HG03045 (cell line): Measurements from ENCODE around the gene PIGZ.

Source experiments
- ATAC-seq: cut with Tn5 transposase; IDR thresholded peaks from one replicate; pipeline ENCODE4 v1.9.1; 2021; ENCODE audit warnings: mild to moderate bottlenecking, moderate library complexity; ENCODE audit not compliant: unreplicated experiment

PIGZ gene, protein sequence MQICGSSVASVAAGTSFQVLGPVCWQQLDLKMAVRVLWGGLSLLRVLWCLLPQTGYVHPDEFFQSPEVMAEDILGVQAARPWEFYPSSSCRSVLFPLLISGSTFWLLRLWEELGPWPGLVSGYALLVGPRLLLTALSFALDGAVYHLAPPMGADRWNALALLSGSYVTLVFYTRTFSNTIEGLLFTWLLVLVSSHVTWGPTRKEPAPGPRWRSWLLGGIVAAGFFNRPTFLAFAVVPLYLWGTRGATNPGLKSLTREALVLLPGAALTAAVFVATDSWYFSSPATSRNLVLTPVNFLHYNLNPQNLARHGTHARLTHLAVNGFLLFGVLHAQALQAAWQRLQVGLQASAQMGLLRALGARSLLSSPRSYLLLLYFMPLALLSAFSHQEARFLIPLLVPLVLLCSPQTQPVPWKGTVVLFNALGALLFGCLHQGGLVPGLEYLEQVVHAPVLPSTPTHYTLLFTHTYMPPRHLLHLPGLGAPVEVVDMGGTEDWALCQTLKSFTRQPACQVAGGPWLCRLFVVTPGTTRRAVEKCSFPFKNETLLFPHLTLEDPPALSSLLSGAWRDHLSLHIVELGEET

DNA sequence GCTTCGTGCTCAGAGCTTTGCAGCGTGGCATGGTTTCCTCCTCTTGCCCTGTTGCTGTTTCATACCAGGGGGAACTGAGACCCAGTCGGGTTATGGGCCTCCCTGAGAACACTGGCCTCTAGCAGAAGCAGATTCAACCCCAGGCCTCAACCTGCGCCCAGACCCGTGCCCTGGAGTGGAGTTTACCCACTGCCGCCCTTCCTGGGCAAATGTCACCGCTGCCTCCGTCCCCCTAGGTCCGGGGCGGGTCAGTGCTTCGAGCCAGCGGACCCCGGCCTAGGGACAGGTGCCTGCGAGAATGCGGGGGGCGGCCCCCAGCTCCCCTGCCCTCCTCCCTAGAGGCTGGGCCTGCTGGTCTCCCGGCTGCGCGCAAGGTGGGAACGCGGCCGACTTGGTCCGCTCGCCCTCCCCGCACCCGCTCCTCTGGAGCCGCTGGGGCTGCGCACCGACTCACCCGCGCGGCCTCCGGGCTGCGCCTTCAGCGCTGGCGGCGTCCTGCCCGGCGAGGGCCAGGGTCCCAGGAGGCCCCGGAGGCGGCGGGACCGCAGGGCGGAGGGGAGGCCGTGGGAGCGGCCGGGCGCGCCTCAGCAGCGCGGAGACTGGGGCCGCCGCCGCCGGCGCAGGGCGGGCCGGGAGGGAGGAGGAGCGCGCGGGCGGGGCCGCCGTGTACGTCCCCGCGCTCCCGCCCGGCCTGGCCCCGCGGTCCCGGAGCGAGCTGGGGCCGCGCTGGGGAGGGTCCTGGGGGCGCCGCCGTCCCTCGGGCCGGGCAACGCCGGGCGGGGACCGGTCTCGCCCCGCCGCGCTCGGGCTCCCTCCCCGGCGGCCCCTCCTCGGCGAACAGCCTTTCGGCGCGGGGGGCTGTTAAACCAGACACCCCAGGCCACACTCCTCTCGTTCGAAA lies at the start of gene PIGZ:
Gene PIGZ, minus strand, starts transcription at position 601 of the 901 bp plus-strand sequence. CDS start 16,802 bp downstream, outside the sequence.
- peak; percentile 69 for ATAC-seq

DNA sequence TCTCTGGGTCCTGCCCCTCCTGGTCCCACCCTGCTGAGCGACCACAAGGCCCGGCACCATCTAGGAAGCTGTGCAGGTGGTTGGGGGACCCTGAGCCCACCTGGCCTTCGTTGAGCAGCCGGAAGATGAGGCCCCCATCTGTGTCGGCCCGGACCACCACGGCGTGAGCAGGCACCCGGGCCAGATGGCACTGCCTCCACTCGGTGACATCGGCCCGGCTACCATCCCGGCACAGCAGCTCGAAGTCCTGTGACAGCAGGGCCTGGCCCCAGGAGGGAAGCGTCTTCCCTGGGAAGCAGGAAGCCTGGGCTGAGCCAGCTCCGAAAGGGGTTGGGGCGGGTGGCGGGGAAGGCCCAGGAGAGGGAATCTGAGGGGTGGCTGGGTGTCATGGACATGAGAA lies 48.4 kb upstream of the PIGZ start:
- ATAC-seq: no peak

DNA sequence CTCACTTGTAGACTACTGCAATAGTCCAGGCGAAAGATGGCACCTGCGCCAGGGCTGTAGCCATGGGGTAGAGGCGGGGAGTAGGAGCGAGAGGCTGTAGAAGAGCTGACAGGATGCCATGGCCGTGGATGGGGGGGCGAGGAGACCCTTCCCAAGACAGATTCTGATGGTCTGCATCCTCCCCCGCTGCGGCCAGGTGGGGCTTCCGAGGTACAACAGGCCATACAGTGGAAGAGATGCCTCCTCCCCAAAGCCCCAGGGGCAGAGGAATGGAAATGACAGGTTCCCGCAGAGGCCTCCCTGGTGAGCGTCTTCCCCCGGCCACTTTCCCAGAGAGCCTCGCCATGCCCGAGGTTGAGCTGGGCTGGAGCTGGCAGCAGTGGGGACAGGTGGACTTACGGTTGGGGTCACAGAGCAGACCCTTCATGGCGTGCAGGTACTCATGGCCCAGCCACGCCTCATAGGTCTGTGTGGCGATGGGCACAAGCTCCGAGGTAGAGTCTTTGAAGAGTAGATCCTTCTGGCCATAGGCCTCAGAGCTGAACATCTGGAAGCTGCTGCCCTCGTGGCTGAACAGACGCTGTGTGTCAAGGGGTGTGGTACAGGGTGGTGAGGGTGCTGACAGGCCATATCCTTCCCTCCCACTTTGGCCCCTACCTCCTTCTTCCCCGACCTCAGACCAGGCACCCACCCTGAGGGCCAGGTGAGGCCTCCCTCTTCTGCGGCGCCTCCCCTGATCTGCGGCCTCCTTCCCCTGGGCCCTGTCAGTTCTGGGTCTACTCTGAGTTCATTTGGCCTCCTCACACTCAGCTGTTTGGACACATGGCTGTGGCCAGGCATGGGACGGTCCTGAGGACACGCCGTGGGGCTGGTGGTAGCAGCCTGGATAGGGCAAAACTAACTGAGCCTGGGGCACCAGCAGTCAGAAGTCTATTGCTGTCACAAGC lies 47.4 kb upstream of the PIGZ start:
- no peak for ATAC-seq

DNA sequence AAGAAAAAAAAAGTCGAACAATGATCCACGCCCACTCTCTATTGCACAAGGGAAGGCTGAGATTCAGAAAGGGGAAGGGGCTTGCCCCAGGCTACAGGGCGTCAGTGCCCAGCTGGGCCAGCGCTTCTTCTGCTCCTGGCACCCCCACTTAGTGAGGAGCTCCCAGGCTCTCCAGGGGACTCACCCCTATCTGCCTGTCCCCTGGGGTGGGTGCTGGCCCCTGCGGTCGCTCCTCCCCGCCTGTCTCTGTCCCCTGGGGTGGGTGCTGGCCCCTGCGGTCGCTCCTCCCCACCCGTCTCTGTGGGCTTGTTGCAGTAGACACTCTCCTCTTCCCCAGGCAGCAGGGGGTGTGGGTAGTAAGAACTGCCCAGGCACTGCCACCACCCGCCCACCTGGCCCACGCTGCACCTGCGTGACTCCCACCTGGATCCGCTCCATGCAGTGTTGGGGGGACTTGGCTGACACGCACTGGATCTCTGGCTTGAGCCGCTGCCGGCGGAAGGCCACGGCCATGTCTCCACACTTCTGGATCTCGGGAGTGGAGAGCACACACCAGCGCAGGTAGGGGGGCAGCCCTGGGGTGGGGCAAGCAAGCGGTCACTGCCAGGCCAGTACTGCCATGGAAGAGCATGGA lies 46.4 kb upstream of the PIGZ start:
- no peak for ATAC-seq

DNA sequence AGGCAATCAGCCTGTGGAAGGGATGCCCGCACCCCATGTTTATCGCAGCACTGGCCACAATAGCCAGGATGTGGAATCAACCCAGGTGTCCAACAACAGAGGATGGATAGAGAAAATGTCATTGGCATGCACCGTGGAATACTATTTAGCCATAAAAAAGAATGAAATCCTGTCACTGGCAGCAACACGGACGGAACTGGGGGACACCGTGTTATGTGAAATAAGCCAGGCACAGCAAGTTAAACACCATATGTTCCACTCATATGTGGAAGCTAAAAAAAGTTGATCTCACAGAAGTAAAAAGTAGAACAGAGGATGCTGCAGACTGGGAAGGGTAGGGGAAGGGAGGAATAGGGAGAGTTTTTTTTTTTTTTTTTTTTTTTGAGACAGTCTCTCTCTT lies 45.4 kb upstream of the PIGZ start:
- no peak for ATAC-seq

DNA sequence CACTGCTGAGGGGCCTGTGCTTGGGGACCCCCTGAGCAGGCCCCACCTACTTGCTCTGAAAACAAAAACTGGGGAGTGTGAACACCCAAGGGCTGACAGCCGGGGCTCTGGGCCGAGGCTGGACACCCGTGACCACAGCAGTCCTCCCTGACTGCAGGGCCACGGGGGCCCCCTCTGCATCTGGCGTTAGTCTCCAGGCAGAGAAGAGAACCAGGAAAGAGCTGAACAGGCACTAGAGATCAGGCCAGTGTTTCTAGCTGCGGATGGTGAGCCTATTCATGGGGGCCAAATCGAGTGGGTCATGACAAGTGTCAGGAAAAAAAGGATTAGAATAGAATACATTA lies 43.9 kb upstream of the PIGZ start:
- no peak for ATAC-seq

DNA sequence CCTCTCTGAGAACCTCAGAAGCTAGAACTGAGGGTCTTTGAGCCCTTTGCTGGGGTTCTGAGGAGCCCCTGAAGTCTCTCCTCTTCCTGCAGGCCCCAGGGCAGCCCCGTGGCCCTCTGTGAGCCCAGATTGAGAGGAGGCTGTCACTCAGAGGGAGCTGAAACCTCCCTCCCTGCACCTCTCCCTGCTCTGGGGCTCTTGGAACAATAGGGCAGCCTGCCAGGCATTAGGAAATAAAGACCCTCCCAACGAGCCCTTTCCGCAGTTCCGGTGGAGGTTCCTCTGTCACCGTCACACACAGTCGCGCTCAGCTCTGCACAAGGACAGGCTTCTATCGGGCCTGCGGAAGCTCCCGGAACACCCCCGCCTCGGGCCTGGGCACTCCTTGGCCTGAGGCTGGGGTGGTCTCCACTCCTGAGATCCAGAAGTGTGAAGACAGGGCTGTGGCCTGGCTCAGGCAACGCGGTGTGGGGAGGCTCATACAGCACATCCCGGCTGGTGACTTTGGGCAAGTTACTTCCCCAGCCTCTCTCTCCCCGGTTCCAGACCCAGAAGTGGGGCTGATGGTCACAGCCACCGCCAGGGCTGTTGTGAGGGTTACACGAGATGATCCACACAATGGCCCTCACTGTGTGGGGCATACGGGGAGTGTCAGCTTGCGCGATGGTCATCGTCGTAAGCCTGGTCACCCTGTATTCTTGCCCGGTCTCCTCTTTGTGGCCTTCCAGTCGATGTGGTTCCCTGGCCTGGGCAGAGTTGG lies 43.3 kb upstream of the PIGZ start:
- ATAC-seq: no peak

DNA sequence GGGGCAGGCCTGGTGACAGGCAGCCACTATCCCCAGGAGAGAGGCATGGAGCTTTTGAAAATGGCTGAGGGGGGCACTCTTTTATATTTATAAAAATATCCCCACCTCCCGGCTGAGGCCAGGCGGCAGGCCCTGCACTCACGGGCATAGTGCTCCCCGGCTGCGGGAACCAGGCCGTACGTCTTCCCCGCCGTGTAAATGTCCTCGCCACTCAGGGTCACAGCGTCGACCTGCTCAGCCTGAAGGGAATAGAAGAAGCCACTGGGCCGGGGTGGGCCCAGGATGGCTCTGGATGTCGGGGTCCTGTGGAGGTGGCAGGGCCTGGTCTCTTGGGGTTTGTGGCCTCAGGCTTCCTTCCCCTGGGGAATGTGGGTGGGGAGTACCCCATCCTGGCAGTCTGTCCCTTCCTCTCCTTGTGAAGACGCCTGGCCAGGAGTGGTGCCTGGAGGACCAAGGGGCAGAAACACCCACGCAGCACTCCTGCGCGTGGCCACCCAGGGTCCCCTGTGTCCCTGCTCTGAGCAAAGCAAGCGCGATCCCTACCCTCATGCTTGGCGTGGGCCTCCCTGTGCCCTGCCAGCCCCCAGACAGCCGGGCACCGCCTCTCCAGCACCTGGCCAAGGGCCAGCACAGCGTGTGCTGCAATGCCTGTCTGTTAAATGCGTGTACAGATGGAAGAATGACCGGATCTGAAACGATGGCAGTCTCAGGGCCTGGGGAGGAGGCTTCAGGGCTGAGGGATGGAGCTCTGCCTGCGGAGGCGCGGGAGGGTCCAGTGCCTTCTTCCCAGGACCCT lies 42.1 kb upstream of the PIGZ start:
- ATAC-seq: no peak

DNA sequence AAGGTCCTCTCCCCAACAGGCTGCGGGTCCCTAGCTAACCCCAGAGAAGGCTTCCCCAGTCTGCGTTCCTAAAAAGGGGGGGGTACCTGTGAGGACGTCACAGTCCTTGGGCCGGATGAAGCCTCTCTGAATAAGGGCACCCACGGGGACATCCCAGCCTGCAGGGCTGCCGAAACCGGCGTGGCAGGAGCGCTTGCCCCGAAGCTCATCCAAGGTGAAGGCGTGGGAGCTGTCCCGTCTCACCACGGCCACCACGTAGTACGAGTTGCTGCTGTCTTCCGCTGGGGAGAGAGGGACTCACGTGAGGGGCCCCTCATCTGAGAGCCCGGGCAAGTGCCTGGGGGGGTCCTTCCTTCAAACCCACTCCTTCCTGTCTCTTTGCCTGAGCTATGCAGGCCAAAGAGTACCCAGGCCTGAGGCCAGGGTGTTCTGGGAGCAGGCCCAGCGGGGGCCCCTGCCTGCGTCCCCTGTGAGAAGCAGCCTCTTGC lies 40.9 kb upstream of the PIGZ start:
- ATAC-seq: no peak

DNA sequence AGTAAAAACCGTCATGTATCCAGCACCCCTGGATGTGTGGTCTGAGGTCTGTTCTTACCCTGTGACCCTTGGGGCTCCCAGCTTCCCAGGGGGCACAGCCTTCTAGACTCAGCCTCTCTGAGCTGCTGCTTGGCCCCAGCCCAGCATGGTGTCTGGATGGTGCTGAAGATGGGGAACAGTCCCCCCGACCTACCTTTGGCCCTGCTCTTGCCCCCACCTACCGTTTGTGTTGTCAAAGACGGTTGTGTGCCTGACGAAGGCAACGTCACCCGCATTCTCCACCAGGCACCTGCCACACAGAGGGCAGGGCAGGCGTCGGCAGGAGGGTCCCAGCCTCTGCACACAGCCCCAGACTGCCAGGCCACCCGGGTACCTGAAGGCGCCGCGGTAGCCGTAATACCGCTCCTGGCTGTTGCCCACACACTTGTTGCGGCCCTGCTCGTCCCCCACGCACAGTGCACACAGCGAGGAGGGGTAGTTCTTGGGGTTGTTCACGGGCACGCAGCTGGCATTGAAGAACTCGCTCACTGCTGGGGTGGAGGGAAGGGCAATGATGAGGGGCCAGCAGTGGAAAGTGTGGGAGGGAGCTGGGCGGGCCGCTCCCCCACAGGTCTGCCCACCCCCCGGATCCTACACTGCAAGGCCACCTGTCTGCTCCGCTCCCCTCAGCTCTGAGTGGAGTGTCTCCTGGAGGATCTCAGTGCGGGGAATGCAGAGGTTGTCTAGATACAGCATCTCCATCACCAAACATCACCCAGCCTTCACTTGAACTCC lies 40.0 kb upstream of the PIGZ start:
- ATAC-seq: no peak

DNA sequence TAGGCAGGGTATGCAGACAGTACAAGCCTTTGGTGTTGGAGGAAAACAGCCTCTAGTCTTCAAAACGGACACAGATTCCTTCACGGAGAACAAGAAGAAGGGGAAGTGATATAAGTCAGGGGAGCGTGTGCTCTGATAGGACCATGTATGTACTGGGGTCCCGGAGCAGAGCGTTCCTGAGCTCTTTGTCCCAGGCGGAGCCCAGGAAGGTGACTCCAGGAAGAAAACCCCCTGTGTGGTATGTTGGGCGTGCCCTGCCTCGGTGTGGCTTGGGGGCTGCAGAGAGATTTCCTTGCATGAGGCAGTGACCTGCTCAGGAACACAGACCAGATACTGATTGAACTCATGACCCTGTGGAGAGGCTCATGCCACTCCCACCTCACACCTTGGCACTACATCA lies 39.3 kb upstream of the PIGZ start:
- ATAC-seq: no peak

DNA sequence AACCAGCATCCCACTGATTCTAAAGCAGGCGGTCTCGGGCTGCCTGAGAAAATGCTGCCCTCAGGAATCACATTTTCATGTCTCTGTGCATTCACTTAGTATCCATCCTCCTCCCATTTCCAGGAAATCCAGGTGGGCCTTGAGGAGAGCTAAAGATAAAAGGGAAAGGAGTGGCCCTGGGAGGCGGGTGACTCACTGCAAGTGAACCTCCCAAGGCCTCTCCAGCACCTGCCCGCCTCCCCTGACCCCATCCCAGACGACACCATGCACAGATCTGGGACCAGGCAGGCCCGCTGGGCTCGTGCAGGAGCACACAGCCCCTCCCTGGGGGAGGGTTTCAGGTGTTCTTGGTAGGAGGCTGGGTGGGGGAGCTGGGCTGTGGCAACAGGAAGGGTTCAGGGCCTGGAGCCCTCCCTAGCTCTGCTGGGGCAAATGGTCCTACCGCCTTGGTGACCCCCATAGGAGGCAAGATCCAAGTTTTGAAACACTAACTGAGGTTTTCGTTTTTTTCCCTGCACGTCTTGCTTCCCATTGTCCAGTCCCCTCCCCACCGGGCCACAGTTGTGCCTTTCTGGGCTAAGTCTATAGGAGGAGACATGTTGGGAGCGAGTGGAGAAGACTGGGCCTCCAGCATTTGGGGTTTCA lies 38.8 kb upstream of the PIGZ start:
- no peak for ATAC-seq

DNA sequence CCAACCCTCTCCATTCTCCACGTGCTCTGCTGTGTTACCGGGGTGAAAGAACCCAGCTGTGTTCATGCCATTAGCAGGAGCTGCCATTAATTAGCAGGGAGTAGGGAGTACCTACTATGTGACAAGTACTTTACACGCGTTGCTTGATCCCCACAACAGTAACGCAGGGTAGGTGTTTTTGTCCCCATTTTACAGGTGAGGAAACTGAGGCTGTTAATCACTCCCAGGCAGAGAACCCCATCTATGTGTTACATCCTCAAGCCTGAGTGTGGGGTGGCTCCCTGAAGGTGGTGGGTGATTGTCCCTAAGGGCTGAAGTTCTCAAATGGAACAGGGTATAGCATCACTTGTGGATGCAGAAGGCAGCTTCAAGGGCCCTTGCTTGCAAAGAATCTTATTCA lies 38.2 kb upstream of the PIGZ start:
- ATAC-seq: no peak

DNA sequence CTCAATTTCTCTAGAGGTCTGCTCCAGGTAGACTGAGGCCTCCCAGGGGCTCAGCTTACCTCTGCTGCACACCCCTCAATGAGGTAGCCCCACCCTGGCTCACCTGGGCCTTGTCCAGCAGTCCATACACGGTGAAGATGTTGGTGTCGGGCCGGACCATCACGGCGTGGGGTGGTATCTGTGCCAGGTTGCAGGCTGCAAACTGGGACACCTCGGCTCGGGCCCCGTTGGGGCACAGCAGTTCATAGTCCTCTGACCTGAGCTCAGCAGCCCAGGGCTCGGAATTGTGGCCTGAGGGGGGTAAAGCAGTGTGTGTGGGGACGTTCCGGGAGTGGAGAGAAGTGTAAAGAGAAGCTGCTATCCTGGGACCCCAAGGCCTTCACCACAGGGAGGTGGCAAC lies 37.8 kb upstream of the PIGZ start:
- ATAC-seq: no peak

DNA sequence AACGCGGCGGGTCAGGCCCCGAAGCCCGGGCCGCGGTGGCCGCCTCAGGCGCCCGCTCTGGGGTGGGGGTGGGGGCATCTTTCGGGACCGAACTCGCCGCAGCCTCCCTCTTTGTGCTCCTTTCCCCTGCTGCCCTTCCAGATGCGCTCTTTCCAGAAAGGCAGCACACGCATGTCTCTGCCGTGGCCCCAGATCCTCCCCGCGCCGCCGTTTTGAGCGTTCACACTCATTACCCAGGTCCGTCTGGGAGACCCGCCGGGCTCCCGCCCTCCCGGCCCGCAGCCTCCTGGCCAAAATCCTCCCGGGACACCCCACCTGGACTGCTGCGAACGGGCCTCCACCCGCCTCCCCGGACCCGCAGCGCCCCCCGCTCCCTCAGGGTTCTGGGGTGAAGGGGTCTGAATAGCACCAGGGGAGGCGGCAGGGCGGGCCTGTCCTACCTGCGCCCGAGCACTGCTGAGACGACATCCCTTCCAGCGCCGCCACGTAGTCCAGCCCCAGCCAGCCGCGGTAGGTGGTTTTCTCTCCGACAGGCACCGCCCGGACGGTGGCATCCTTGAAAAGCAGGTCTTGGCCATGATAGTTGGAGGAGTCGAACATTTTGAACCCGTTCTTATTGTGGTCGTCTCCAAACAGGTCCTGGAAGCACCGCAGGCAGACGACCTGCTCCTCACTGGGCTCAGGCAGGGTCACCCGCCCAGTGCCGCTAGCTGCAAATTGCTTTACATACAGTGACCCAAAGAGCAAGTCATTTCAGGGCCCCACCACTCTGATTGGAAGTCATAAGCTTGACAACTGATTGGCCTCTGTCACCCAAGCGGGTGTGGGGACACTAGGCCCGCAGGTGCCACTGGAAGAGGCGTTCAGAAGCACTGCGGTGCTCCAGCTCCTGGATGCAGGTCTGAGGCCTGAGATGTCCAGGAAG lies 35.1 kb upstream of the PIGZ start:
- peak; percentile 13 for ATAC-seq
